Type B pancreatic cell (in vitro differentiated cells): ENCODE measurements around the gene ITGAD. TPM values are rescaled to one million over a fixed set of nuclear protein-coding genes. Genes with fewer than 3 reads are reported as not detected.

Source experiments
- DNase-seq: peaks from one replicate; pipeline ENCODE4 v3.0.0; 2021; ENCODE audit warnings: mixed read lengths; ENCODE audit not compliant: unreplicated experiment; ENCODE audit errors: extremely low spot score
- H3K27ac Mint-ChIP-seq: 2 replicates; pipeline ENCODE4 v1.8.0; 2021; ENCODE audit warnings: mild to moderate bottlenecking, mixed read lengths
- H3K27me3 Mint-ChIP-seq: 2 replicates; pipeline ENCODE4 v1.8.0; 2021; ENCODE audit warnings: mixed read lengths
- H3K36me3 Mint-ChIP-seq: 2 replicates; pipeline ENCODE4 v1.8.0; 2021; ENCODE audit warnings: mixed read lengths
- H3K4me1 Mint-ChIP-seq: one replicate; pipeline ENCODE4 v1.8.0; 2021; ENCODE audit warnings: mixed read lengths; ENCODE audit not compliant: unreplicated experiment
- H3K4me3 Mint-ChIP-seq: 2 replicates; pipeline ENCODE4 v1.8.0; 2021; ENCODE audit warnings: mild to moderate bottlenecking, mixed read lengths
- H3K9me3 Mint-ChIP-seq: 2 replicates; pipeline ENCODE4 v1.8.0; 2021; ENCODE audit warnings: mixed read lengths
- CTCF ChIP-seq: fragments of 200-600 bp; sonication (generic); conservative IDR thresholded peaks from 2 replicates; pipeline ENCODE4 v1.5.0; 2021; ENCODE audit warnings: antibody characterized with exemption, mild to moderate bottlenecking
- total RNA-seq: library from RNA; stranded (reverse); gene quantifications from 2 replicates; pipeline ENCODE4 v1.2.1, GENCODE V29; 2021; ENCODE audit warnings: low replicate concordance

Gene ITGAD
- total RNA-seq, 1 donor from 2014 or later: not detected

- no peaks in the 10 kb centered on the region for H3K36me3 Mint-ChIP-seq
- no peak overlapping the region for H3K4me3 Mint-ChIP-seq
- DNase-seq: no peak
- no peaks in the 10 kb centered on the region for H3K4me1 Mint-ChIP-seq
- no peak overlapping the region for H3K27ac Mint-ChIP-seq
- no peaks in the 10 kb centered on the region for H3K9me3 Mint-ChIP-seq
- TF ChIP-seq CTCF: no peak
- H3K27me3 Mint-ChIP-seq: peaks cover 46% of the 10 kb centered on the region
Observed at GRCh38 chr16:31420037-31420436, 26.9 kb downstream of the ITGAD start.

- no peak for TF ChIP-seq CTCF
- no peaks in the 10 kb centered on the region for H3K4me1 Mint-ChIP-seq
- no peaks in the 10 kb centered on the region for H3K9me3 Mint-ChIP-seq
- no peak for DNase-seq
- H3K4me3 Mint-ChIP-seq: no peak overlapping the region
- H3K27ac Mint-ChIP-seq: no peak overlapping the region
- H3K27me3 Mint-ChIP-seq: peaks cover 43% of the 10 kb centered on the region
- H3K36me3 Mint-ChIP-seq: no peaks in the 10 kb centered on the region
Observed at GRCh38 chr16:31421587-31421986, 28.5 kb downstream of the ITGAD start.

GRCh38 chr16:31423241-31423640, 30.1 kb downstream of the ITGAD start:
- no peak overlapping the region for H3K4me3 Mint-ChIP-seq
- no peaks in the 10 kb centered on the region for H3K4me1 Mint-ChIP-seq
- DNase-seq: no peak
- H3K27me3 Mint-ChIP-seq: peaks cover 39% of the 10 kb centered on the region
- no peak overlapping the region for H3K27ac Mint-ChIP-seq
- no peaks in the 10 kb centered on the region for H3K36me3 Mint-ChIP-seq
- TF ChIP-seq CTCF: no peak
- no peaks in the 10 kb centered on the region for H3K9me3 Mint-ChIP-seq

GRCh38 chr16:31423801-31424200, 30.7 kb downstream of the ITGAD start:
- Mint-ChIP-seq H3K4me1 (no peaks in the 10 kb centered on the region), H3K9me3 (no peaks in the 10 kb centered on the region), H3K36me3 (no peaks in the 10 kb centered on the region), H3K27me3 (peaks cover 44% of the 10 kb centered on the region), H3K27ac (no peak overlapping the region), H3K4me3 (no peak overlapping the region)
- TF ChIP-seq CTCF: no peak
- DNase-seq: no peak

GRCh38 chr16:31427441-31428278, 34.5 kb downstream of the ITGAD start:
- peaks cover 43% of the 10 kb centered on the region for H3K27me3 Mint-ChIP-seq
- DNase-seq: no peak
- no peak overlapping the region for H3K27ac Mint-ChIP-seq
- TF ChIP-seq CTCF: no peak
- no peak overlapping the region for H3K4me3 Mint-ChIP-seq
- H3K4me1 Mint-ChIP-seq: no peaks in the 10 kb centered on the region
- H3K36me3 Mint-ChIP-seq: no peaks in the 10 kb centered on the region
- H3K9me3 Mint-ChIP-seq: no peaks in the 10 kb centered on the region
